GM23338 (cell line): Measurements from ENCODE around the gene L2HGDH.

Experiments used
- CREB1 ChIP-seq: fragments of 250-450 bp; sonication (Bioruptor Pico); IDR thresholded peaks from 2 replicates; pipeline ENCODE4 v1.5.0; 2020; ENCODE audit warnings: low read depth, mild to moderate bottlenecking, moderate library complexity
- CTCF ChIP-seq, 2 experiments: fragments of 200-600 bp in 1 of 2; sonication (generic) in 1 of 2; conservative IDR thresholded peaks; 2 replicates each; pipeline versions ENCODE4 v1.5.1 to v1.6.1; 2016 to 2017; ENCODE audit warnings: antibody characterized with exemption in 2 of 2, low read depth in 2 of 2, mild to moderate bottlenecking in 2 of 2, moderate library complexity in 1 of 2
- EZH2 ChIP-seq: fragments of 200-600 bp; sonication (generic); IDR thresholded peaks from one replicate; pipeline ENCODE4 v1.8.0; 2017; ENCODE audit warnings: antibody characterized with exemption, mild to moderate bottlenecking, low read depth; ENCODE audit not compliant: unreplicated experiment
- EZH2phosphoT487 ChIP-seq: fragments of 200-600 bp; sonication (generic); IDR thresholded peaks from one replicate; pipeline ENCODE4 v1.8.1; 2018; ENCODE audit warnings: antibody characterized with exemption; ENCODE audit not compliant: unreplicated experiment
- JUNB ChIP-seq: IDR thresholded peaks from one replicate; pipeline ENCODE4 v1.6.1; 2016; ENCODE audit warnings: antibody characterized with exemption; ENCODE audit not compliant: unreplicated experiment
- POLR2AphosphoS5 ChIP-seq: IDR thresholded peaks from 2 replicates; pipeline ENCODE4 v1.6.1; 2016; ENCODE audit warnings: antibody characterized with exemption, low read depth
- REST ChIP-seq: IDR thresholded peaks from one replicate; pipeline ENCODE4 v1.6.1; 2018; ENCODE audit warnings: antibody characterized with exemption; ENCODE audit not compliant: unreplicated experiment
- ZNF114 ChIP-seq: fragments of 250-450 bp; sonication (Bioruptor Pico); IDR thresholded peaks from 2 replicates; pipeline ENCODE4 v1.5.0; 2020; ENCODE audit warnings: mild to moderate bottlenecking, moderate library complexity
- ZNF462 ChIP-seq: fragments of 250-450 bp; sonication (Bioruptor Pico); IDR thresholded peaks from 2 replicates; pipeline ENCODE4 v1.5.0; 2020; ENCODE audit warnings: mild to moderate bottlenecking, moderate library complexity

GRCh38 chr14:50191499-50191898 lies 120.5 kb downstream of the L2HGDH start:
- no peak for TF ChIP-seq CREB1
- no peak for TF ChIP-seq CTCF (conservative IDR thresholded peaks at IDR 0.05; ENCODE audit: low read depth in 2 of 2)
- TF ChIP-seq JUNB: no peak
- TF ChIP-seq EZH2phosphoT487: no peak
- TF ChIP-seq EZH2: no peak
- TF ChIP-seq POLR2AphosphoS5: no peak
- TF ChIP-seq ZNF114 (CRISPR knock-in tag): no peak
- TF ChIP-seq REST: no peak
- no peak for TF ChIP-seq ZNF462
